Measurements from ENCODE around the gene SNX32. TPM values are rescaled to one million over a fixed set of nuclear protein-coding genes. Genes with fewer than 3 reads are reported as not detected.

Gene SNX32
- polyA plus RNA-seq, 1 donor (not counting 4 experiments of a cell fraction or from before 2014, with no cell fraction given) = 0.12 TPM

- Histone ChIP-seq H3K79me2 (ENCODE audit: control insufficient read depth, insufficient read depth, low read length) (no peaks in the 10 kb centered on the region), H3K9ac (ENCODE audit: control insufficient read depth, extremely low read depth, insufficient read depth, low read length) (no peak overlapping the region), H3K4me3 (ENCODE audit: control insufficient read depth in 2 of 3, extremely low read depth in 1 of 3, insufficient read depth in 2 of 3, low read depth in 1 of 3, low read length in 3 of 3) (no peak overlapping the region), H3K9me1 (ENCODE audit: control insufficient read depth, extremely low read depth, insufficient read depth, low read length) (no peaks in the 10 kb centered on the region), H3K27ac (ENCODE audit: control insufficient read depth, insufficient read depth, low read length) (no peak overlapping the region), H3K4me1 (ENCODE audit: control insufficient read depth, extremely low read depth, insufficient read depth, low read length) (no peaks in the 10 kb centered on the region), H4K20me1 (ENCODE audit: control insufficient read depth, extremely low read depth, insufficient read depth, low read length) (no peaks in the 10 kb centered on the region), H2AFZ (ENCODE audit: control insufficient read depth, low read length) (no peak overlapping the region), H3K36me3 (ENCODE audit: control insufficient read depth in 2 of 2, extremely low read depth in 1 of 2, insufficient read depth in 2 of 2, low read length in 2 of 2) (no peaks in the 10 kb centered on the region), H3K27me3 (ENCODE audit: control insufficient read depth, extremely low read depth, insufficient read depth, low read length) (peaks cover 39% of the 10 kb centered on the region), H3K9me3 (ENCODE audit: control insufficient read depth, low read depth, low read length) (no peaks in the 10 kb centered on the region), H3K4me2 (ENCODE audit: control insufficient read depth, extremely low read depth, insufficient read depth, low read depth, low read length) (no peak overlapping the region)
- dilution Hi-C loops (cut with MboI; ENCODE audit: extremely low pct_ligation_motif_present, low sequenced_read_pairs) = no loop called here
- DNase-seq (ENCODE audit: low read depth, low spot score) = no peak
- no peak for FAIRE-seq
- TF ChIP-seq CTCF (optimal IDR thresholded peaks at IDR 0.05 in 1 of 3, IDR thresholded peaks at IDR 0.05 in 1 of 3, conservative IDR thresholded peaks at IDR 0.05 in 1 of 3; ENCODE audit: extremely low read depth in 1 of 3, insufficient read depth in 2 of 3, low read length in 3 of 3) (no peak), EZH2 (IDR thresholded peaks at IDR 0.05; ENCODE audit: low read length) (no peak)
Observed at GRCh38 chr11:65806979-65807378, 26.8 kb upstream of the SNX32 start.

DNA sequence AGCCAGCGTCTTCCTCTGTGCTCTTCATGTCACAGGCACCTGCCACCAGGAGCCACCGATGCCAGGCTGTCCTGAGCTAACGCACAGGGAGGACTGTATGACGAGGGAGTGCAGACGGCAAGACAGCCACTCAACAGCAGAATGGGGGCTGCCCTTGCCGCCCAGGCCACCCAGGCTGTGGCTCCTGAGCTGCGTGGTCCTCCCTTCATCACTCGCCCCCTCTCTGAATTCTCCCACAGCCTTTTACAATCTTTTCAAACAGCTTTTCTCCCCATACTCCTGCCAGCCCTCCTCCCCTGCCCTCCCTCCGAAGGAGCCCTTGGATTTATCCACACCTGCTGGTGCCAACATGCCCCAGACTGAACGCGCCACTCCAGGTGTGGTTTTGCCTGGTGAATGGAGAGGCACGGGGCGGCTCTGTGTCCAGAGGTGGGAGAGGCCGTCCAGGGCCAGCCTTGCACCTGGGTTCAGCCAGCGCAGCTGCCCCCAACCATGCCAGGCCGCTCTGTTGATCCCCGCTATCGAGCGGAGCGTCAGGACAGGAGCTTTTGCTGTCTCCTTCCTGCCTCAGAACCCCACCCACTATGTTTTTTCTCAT is 24.9 kb upstream of the SNX32 start:
- DNase-seq (ENCODE audit: low read depth, low spot score) (no peak), FAIRE-seq (no peak)
- Histone ChIP-seq H4K20me1 (ENCODE audit: control insufficient read depth, extremely low read depth, insufficient read depth, low read length) (no peaks in the 10 kb centered on the region), H3K27ac (ENCODE audit: control insufficient read depth, insufficient read depth, low read length) (no peak overlapping the region), H3K9me1 (ENCODE audit: control insufficient read depth, extremely low read depth, insufficient read depth, low read length) (no peaks in the 10 kb centered on the region), H3K4me1 (ENCODE audit: control insufficient read depth, extremely low read depth, insufficient read depth, low read length) (peaks cover 1% of the 10 kb centered on the region), H3K79me2 (ENCODE audit: control insufficient read depth, insufficient read depth, low read length) (no peaks in the 10 kb centered on the region), H3K4me3 (ENCODE audit: control insufficient read depth in 2 of 3, extremely low read depth in 1 of 3, insufficient read depth in 2 of 3, low read depth in 1 of 3, low read length in 3 of 3) (no peak overlapping the region), H3K9ac (ENCODE audit: control insufficient read depth, extremely low read depth, insufficient read depth, low read length) (no peak overlapping the region), H3K36me3 (ENCODE audit: control insufficient read depth in 2 of 2, extremely low read depth in 1 of 2, insufficient read depth in 2 of 2, low read length in 2 of 2) (no peaks in the 10 kb centered on the region), H3K4me2 (ENCODE audit: control insufficient read depth, extremely low read depth, insufficient read depth, low read depth, low read length) (no peak overlapping the region), H3K9me3 (ENCODE audit: control insufficient read depth, low read depth, low read length) (no peaks in the 10 kb centered on the region), H3K27me3 (ENCODE audit: control insufficient read depth, extremely low read depth, insufficient read depth, low read length) (peaks cover 26% of the 10 kb centered on the region), H2AFZ (ENCODE audit: control insufficient read depth, low read length) (no peak overlapping the region)
- TF ChIP-seq CTCF (optimal IDR thresholded peaks at IDR 0.05 in 1 of 3, IDR thresholded peaks at IDR 0.05 in 1 of 3, conservative IDR thresholded peaks at IDR 0.05 in 1 of 3; ENCODE audit: extremely low read depth in 1 of 3, insufficient read depth in 2 of 3, low read length in 3 of 3) (no peak), EZH2 (IDR thresholded peaks at IDR 0.05; ENCODE audit: low read length) (no peak)
- dilution Hi-C loops (cut with MboI; ENCODE audit: extremely low pct_ligation_motif_present, low sequenced_read_pairs) = no loop called here

All from keratinocyte (primary cell).